HUES64 (cell line): Measurements from ENCODE around the gene TENM4.

Source experiments
- H3K27ac ChIP-seq: 2 replicates; pipeline ENCODE4 v1.7.0; 2013; ENCODE audit warnings: low read depth, low read length, inconsistent platforms
- H3K27me3 ChIP-seq: 2 replicates; pipeline ENCODE4 v1.6.1; 2013; ENCODE audit warnings: mild to moderate bottlenecking, low read length; ENCODE audit not compliant: insufficient read depth
- H3K36me3 ChIP-seq: 2 replicates; pipeline ENCODE4 v1.6.1; 2013; ENCODE audit warnings: mild to moderate bottlenecking, low read length; ENCODE audit not compliant: insufficient read depth
- H3K4me1 ChIP-seq: 2 replicates; pipeline ENCODE4 v1.6.1; 2013; ENCODE audit warnings: mild to moderate bottlenecking, low read length, moderate library complexity; ENCODE audit not compliant: insufficient read depth
- H3K4me3 ChIP-seq: 2 replicates; pipeline ENCODE4 v1.5.1; 2013; ENCODE audit warnings: mild to moderate bottlenecking, low read length, moderate library complexity
- H3K9ac ChIP-seq: 2 replicates; pipeline ENCODE4 v1.6.1; 2013; ENCODE audit warnings: mild to moderate bottlenecking, low read depth, low read length
- H3K9me3 ChIP-seq: 2 replicates; pipeline ENCODE4 v1.6.1; 2013; ENCODE audit warnings: low read depth, low read length; ENCODE audit not compliant: insufficient read depth
- WGBS: fragments of 150-250, 120-280 bp; methylation state at CpG from one replicate; pipeline ENCODE4 v1.1.7; 2013; ENCODE audit warnings: missing lambda C conversion rate; 5-methylcytosine and 5-hydroxymethylcytosine counted together

Gene TENM4

DNA sequence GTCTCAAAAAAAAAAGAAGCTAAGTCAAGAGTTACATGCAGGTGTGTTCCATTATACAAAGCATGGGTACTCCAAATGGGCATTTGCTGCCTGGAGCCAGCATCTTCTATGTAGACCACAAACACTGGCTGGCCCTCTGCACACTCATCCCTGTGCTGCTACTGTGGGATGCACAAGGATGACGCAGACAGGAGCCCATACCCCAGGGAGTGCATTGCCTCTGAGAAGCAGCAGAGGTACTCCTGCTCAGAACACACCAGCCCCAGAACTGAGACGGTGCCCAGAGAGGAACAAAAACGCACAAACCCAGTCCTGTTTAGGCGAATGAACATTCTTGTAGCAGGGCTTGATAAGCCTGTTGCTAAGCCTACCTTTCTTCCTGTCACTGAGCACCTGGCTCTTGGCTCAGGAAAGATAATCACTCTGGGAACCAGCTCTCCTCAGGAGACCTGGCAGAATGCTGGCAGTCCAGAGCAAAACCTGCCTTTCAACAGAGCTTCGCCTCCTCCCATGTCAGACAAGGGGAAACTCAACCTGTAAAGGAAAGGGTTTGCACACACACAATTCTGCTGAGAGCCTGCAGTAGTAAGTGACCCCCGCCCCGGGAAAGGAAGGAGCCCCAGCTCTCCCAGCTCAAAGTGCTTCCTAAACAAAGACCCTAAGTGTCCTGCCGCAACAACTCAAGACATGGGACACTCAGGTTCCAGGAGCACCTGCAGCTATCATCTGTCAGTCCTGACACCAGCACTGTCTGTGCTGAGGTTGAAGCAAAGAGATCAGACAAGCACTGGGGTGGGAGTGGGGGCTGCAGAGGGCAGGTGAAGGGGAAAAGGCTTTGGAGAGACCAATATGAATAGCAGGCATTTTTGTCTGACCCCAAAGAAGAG is 145.7 kb downstream of the TENM4 start:
- Histone ChIP-seq H3K9ac (no peak overlapping the region), H3K27ac (no peak overlapping the region), H3K4me1 (peaks cover 12% of the 10 kb centered on the region; the same call in 1 of the 2 replicates), H3K36me3 (no peaks in the 10 kb centered on the region), H3K27me3 (no peaks in the 10 kb centered on the region), H3K9me3 (no peaks in the 10 kb centered on the region), H3K4me3 (no peak overlapping the region)
- WGBS: 91% methylated on average over 8 of the region's 8 CpGs

DNA sequence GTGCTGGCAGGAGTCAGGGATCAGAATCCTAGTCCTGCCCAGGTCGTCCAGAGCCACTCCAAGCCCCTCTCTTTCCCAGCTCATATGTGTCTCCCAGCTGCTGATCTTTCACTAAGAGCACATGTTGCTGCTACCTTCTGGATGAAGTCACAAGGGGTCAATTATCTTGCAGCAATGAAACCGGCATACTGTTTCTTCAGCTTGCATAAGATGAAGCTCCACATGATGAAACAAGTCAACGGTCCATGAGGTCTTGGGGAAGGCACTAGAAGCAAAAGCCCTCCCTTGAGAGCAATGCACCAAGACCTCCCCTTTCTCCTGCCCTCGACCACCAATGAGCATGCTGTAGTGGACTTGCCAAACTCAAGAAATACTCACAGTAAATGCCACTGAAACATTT is 148.9 kb downstream of the TENM4 start:
- 87% methylated on average over 4 of the region's 4 CpGs for WGBS
- Histone ChIP-seq H3K4me1 (peaks cover 12% of the 10 kb centered on the region; the same call in 1 of the 2 replicates), H3K36me3 (no peaks in the 10 kb centered on the region), H3K9ac (no peak overlapping the region), H3K4me3 (no peak overlapping the region), H3K27me3 (no peaks in the 10 kb centered on the region), H3K27ac (no peak overlapping the region), H3K9me3 (no peaks in the 10 kb centered on the region)

DNA sequence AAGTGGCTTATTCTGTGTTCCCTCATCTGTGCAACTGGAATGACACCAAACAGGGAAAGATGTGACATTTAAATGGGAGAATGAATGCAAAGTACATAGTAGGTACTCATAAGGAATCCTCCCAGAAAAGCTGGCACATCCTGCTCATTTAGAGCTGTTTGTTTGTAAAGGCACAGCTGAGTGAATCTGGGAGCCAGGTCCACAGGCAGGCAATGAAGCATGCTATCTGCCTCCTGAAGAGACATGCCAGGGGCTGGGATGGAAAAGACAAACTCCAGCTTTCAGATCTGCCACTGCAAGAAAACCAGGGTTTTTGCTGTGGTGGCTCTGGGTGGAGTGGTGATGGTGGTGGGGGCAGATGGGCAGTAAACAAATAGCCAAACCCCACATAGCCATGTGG is 150.1 kb downstream of the TENM4 start:
- H3K9ac ChIP-seq: no peak overlapping the region
- peaks cover under 1% of the 10 kb centered on the region; the same call in 1 of the 2 replicates for H3K4me1 ChIP-seq
- no peaks in the 10 kb centered on the region for H3K27me3 ChIP-seq
- no peaks in the 10 kb centered on the region for H3K9me3 ChIP-seq
- no peaks in the 10 kb centered on the region for H3K36me3 ChIP-seq
- H3K4me3 ChIP-seq: no peak overlapping the region
- H3K27ac ChIP-seq: no peak overlapping the region

DNA sequence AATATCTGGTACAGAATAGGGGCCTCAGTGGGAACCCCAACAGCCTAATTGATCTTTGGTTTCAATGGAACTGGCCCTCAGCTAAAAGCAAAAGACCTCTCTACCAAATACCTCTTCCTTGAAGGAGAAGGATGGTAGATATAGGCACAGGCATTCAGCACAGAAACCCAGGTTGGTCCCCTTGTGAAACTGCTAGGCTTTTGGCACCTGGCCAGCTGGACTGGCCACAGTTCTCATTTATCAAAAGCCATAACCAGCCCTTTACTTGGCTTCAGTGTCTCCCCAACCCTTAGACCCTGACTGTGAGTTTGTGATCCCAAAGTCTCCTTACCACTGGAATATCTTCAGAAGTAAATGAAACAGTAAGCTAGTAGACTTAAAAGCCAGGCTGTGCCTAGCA is 152.9 kb downstream of the TENM4 start:
- Histone ChIP-seq H3K4me3 (no peak overlapping the region), H3K27me3 (no peaks in the 10 kb centered on the region)

DNA sequence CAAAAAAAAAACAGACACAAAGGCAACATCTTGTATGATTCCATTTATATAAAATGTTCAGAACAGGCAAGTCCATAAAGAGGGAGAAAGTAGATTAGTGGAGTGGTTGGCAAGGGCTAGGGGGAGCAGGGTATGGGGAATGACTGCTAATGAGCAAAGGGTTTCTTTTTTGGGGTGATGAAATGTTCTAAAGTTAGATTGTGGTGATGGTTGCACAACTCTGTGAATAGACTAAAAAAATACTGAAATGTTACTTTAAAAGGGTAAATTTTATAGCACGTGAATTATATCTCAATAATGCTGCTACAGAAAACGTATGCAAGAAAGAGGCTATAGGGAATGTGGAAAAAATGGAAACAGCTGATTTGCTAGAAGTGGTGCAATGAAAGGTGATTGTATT is 155.1 kb downstream of the TENM4 start:
- Histone ChIP-seq H3K36me3 (no peaks in the 10 kb centered on the region), H3K4me3 (no peak overlapping the region), H3K9me3 (no peaks in the 10 kb centered on the region), H3K4me1 (no peaks in the 10 kb centered on the region), H3K27ac (no peak overlapping the region), H3K27me3 (no peaks in the 10 kb centered on the region), H3K9ac (no peak overlapping the region)
- WGBS: 98% methylated on average over 2 of the region's 2 CpGs

More for the DNA sequence above, 152.9 kb downstream of the TENM4 start:
- Histone ChIP-seq H3K36me3 (no peaks in the 10 kb centered on the region), H3K9me3 (no peaks in the 10 kb centered on the region), H3K4me1 (no peaks in the 10 kb centered on the region), H3K9ac (no peak overlapping the region), H3K27ac (no peak overlapping the region)

DNA sequence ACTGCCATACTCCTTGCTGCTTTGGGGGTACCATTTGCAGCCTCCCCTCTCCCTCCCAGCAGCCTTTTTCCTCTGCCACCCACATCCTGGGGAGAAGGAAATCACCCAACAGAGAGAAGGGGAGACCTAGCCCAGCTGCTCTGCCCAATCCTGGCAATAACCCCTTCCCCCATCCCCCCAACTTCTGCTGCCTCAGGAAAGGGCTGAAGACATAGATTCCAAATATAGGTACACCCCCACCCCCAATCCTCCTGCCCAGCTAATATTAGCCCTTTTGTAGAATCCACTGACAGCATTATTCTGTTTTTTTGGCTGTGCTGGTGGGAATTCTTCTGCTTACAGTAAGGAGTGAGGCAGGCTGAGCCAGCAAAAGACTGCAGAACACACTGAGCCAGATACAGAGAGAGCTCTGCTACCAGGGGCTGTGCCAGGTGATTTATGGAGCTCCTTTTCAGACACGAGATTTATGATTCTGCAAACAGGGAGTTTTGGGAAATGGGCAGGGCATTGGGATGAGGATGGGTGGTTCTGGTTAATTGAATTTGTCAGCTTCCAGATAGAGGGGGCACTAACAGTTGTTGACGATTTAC is 164.0 kb downstream of the TENM4 start:
- Histone ChIP-seq H3K9ac (no peak overlapping the region), H3K9me3 (no peaks in the 10 kb centered on the region), H3K4me1 (peaks cover 10% of the 10 kb centered on the region; the same call in 1 of the 2 replicates), H3K4me3 (no peak overlapping the region), H3K27me3 (no peaks in the 10 kb centered on the region), H3K27ac (no peak overlapping the region), H3K36me3 (no peaks in the 10 kb centered on the region)
- WGBS: 95% methylated on average over 2 of the region's 2 CpGs

DNA sequence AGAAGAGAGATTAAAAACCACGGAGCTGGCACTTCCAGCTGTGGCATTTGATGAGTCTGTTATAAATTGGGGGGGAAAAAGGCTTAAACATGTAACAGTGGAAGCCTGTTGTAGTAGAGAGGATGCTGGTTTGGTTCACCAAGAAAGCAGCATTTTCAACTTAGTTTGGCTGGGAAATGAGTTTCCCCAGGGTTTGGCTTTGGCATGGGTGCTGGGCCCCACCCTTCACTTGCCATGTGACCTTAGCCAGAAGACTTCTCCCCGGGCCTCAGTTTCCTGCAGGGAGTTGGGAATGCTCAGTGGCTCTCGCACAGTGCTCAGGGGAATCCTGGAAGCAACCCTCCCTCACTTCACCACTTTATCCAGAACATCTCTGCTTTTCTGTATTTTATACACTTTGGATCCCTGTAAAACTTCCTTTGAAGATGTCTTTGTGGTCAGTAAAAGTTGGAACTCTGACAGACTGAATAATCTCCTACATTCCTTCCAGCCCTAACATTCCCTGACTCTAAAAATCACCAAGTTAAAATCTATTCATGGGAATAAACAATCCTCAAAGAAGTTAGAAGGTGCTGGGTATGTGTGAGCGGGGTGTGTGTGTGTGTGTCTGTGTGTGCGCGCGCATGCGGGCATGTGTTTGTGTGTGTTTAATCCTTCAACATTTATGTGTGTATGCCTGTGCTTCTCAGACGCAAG is 166.0 kb downstream of the TENM4 start:
- WGBS: 87% methylated on average over 9 of the region's 9 CpGs
- Histone ChIP-seq H3K36me3 (no peaks in the 10 kb centered on the region), H3K27me3 (no peaks in the 10 kb centered on the region), H3K27ac (no peak overlapping the region), H3K9me3 (no peaks in the 10 kb centered on the region), H3K4me3 (no peak overlapping the region), H3K4me1 (peaks cover 10% of the 10 kb centered on the region; the same call in 1 of the 2 replicates), H3K9ac (no peak overlapping the region)

DNA sequence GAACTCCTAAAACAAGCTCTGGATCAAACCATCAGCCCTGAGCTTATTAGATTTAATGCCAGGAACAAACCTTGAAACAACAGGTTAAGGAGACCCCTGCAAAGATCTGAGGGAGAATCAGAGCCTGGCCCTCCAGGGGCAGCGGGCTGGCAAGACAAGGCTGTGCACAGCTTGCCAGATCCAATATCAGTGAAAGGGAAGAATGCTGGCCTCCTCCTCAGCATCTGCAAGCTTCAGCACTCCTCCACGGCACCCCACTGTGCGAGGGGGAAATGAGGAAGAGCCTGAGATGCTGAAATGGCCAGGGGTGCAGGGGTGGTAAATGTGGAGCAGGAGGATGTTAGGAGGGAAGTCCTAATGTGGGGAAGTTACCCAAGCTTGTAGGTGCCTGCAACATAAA is 167.0 kb downstream of the TENM4 start:
- Histone ChIP-seq H3K27ac (no peak overlapping the region), H3K9me3 (no peaks in the 10 kb centered on the region), H3K4me1 (peaks cover 10% of the 10 kb centered on the region; the same call in 1 of the 2 replicates), H3K9ac (no peak overlapping the region), H3K27me3 (no peaks in the 10 kb centered on the region), H3K36me3 (no peaks in the 10 kb centered on the region), H3K4me3 (no peak overlapping the region)
- WGBS: 78% methylated on average over 3 of the region's 3 CpGs

DNA sequence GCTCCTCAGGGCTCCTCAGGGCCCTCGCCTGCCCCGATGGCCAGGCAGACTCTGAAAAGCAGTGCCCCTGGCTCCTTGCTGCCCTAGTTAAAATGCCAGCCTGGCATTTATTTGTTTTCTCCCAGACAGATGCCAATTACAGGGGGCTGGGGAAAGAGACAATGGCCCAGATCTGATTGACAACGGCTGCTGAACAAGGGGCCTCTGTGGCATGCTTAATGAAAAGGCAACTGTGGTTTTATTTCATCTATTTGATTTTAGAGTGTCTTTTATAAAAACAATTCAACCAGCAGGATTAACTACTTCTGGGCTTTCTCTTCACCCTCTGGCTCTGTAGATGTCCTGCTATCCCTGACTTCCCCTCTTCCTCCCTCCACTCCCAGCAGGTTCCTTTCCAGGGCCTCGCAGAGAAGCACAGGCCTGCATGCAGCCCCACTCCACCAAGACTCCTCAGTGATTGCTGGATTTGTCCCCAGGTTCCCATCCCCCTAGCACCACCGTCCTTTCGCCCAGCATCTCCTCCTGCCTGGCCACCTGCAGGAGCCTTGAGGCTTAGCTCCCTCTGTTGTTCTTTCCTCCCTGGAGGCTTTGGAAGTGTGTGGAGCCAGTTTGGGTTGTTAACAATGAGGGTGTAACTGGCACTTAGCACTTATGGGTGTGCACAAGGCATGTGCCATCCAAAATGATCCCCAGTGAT is 171.1 kb downstream of the TENM4 start:
- no peaks in the 10 kb centered on the region for H3K27me3 ChIP-seq
- H3K9me3 ChIP-seq: no peaks in the 10 kb centered on the region
- H3K4me1 ChIP-seq: peaks cover 17% of the 10 kb centered on the region; the same call in 1 of the 2 replicates
- H3K4me3 ChIP-seq: no peak overlapping the region
- H3K36me3 ChIP-seq: no peaks in the 10 kb centered on the region
- 57% methylated on average over 6 of the region's 6 CpGs for WGBS
- H3K27ac ChIP-seq: no peak overlapping the region
- H3K9ac ChIP-seq: no peak overlapping the region

DNA sequence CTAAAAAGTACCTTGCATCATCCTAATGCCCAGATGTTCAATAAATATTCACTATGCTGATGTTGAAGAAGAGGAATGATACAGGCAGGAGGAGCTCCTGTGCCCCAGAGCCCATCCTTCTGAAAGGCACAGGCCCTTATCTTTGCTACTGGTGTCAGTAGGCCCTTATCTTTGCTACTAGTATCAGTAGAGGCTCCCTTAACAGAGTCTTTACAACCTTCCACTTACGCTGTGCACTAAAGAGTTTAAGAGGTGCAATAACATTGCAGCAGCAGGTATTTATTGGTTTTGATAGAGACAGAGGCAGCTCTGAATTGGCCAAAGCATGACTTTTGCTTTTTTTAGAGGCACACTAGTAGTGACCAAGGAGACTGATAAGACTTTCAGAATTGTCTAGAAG is 174.4 kb downstream of the TENM4 start:
- Histone ChIP-seq H3K27ac (no peak overlapping the region), H3K27me3 (no peaks in the 10 kb centered on the region), H3K9me3 (no peaks in the 10 kb centered on the region), H3K9ac (no peak overlapping the region), H3K4me3 (no peak overlapping the region), H3K36me3 (no peaks in the 10 kb centered on the region), H3K4me1 (peaks cover 7% of the 10 kb centered on the region; the same call in 1 of the 2 replicates)
- WGBS: 100% methylated on average over 1 of the region's 1 CpG
